Measurements from ENCODE around the gene NOS1. TPM values are rescaled to one million over a fixed set of nuclear protein-coding genes. Genes with fewer than 3 reads are reported as not detected.
"Not testable (repeated sequence)": the region's sequence is repeated elsewhere in the genome, so short reads cannot be mapped to it uniquely, and the experiment has no call there.

NOS1 gene
- total RNA-seq, 1 donor from 2014 or later, result 9.6 TPM

- Histone ChIP-seq H3K9me3 (no peaks in the 10 kb centered on the region), H3K4me3 (no peak overlapping the region), H3K36me3 (peaks cover 0 to 41% of the 10 kb centered on the region in 2 donors), H3K27ac (no peak overlapping the region), H3K4me1 (peaks cover 21% of the 10 kb centered on the region), H3K27me3 (no peaks in the 10 kb centered on the region)
- no peak for DNase-seq (ENCODE audit: extremely low spot score in 2 of 2)
- TF ChIP-seq POLR2A (IDR thresholded peaks at IDR 0.05) (no peak), POLR2AphosphoS5 (IDR thresholded peaks at IDR 0.05; ENCODE audit: insufficient read depth in 1 of 2, low read depth in 1 of 2) (no peak), CTCF (IDR thresholded peaks at IDR 0.05) (no peak)
- intact Hi-C loops (cut with DNase I), result no loop called here
Observed at GRCh38 chr12:117188121-117188665, 173.2 kb downstream of the NOS1 start.

- H3K27ac ChIP-seq, result no peak overlapping the region
- H3K4me3 ChIP-seq, result no peak overlapping the region
- intact Hi-C loops (cut with DNase I), result no loop called here
- no peak for DNase-seq (ENCODE audit: extremely low spot score in 2 of 2)
- TF ChIP-seq CTCF (IDR thresholded peaks at IDR 0.05) (no peak), POLR2A (IDR thresholded peaks at IDR 0.05) (no peak), POLR2AphosphoS5 (IDR thresholded peaks at IDR 0.05; ENCODE audit: insufficient read depth in 1 of 2, low read depth in 1 of 2) (no peak)
- peaks cover 0 to 47% of the 10 kb centered on the region in 2 donors for H3K36me3 ChIP-seq
- H3K4me1 ChIP-seq, result peaks cover 21% of the 10 kb centered on the region
- no peaks in the 10 kb centered on the region for H3K27me3 ChIP-seq
- H3K9me3 ChIP-seq, result no peaks in the 10 kb centered on the region
Observed at GRCh38 chr12:117187421-117187820, 174.0 kb downstream of the NOS1 start.

- no peak overlapping the region for H3K27ac ChIP-seq
- no peak overlapping the region for H3K4me3 ChIP-seq
- no peak for DNase-seq (ENCODE audit: extremely low spot score in 2 of 2)
- no peaks in the 10 kb centered on the region for H3K9me3 ChIP-seq
- peaks cover 0 to 65% of the 10 kb centered on the region in 2 donors for H3K36me3 ChIP-seq
- intact Hi-C loops (cut with DNase I), result no loop called here
- TF ChIP-seq POLR2AphosphoS5 (IDR thresholded peaks at IDR 0.05; ENCODE audit: insufficient read depth in 1 of 2, low read depth in 1 of 2), result no peak
- TF ChIP-seq CTCF (IDR thresholded peaks at IDR 0.05), result no peak
- TF ChIP-seq POLR2A (IDR thresholded peaks at IDR 0.05), result no peak
- H3K4me1 ChIP-seq, result no peaks in the 10 kb centered on the region
- no peaks in the 10 kb centered on the region for H3K27me3 ChIP-seq
Observed at GRCh38 chr12:117182866-117183265, 178.6 kb downstream of the NOS1 start.

GRCh38 chr12:117181468-117181843 lies 180.0 kb downstream of the NOS1 start:
- H3K36me3 ChIP-seq, result peaks cover 0 to 66% of the 10 kb centered on the region in 2 donors
- H3K27me3 ChIP-seq; DNase-seq (ENCODE audit: extremely low spot score in 2 of 2); H3K27ac ChIP-seq; intact Hi-C loops (cut with DNase I); H3K4me3 ChIP-seq; H3K9me3 ChIP-seq; H3K4me1 ChIP-seq: not testable (repeated sequence)

GRCh38 chr12:117180758-117181467 lies 180.5 kb downstream of the NOS1 start:
- TF ChIP-seq POLR2AphosphoS5 (IDR thresholded peaks at IDR 0.05; ENCODE audit: insufficient read depth in 1 of 2, low read depth in 1 of 2) (no peak), POLR2A (IDR thresholded peaks at IDR 0.05) (no peak), CTCF (IDR thresholded peaks at IDR 0.05) (no peak)
- intact Hi-C loops (cut with DNase I), result no loop called here
- no peaks in the 10 kb centered on the region for H3K9me3 ChIP-seq
- DNase-seq (ENCODE audit: extremely low spot score in 2 of 2), result no peak
- H3K4me1 ChIP-seq, result no peaks in the 10 kb centered on the region
- H3K27ac ChIP-seq, result no peak overlapping the region
- no peak overlapping the region for H3K4me3 ChIP-seq
- no peaks in the 10 kb centered on the region for H3K27me3 ChIP-seq
- peaks cover 0 to 66% of the 10 kb centered on the region in 2 donors for H3K36me3 ChIP-seq
